ENCODE results near the gene PTPRO.

Gene PTPRO

GRCh38 chr12:15644700-15645099 is 322.4 kb downstream of the PTPRO start:
- no peak for DNase-seq (ENCODE audit: low read depth, low spot score)

GRCh38 chr12:15646581-15646980 is 324.3 kb downstream of the PTPRO start:
- no peak for DNase-seq (ENCODE audit: low read depth, low spot score)
